AML-193 (cell line): ENCODE measurements around the gene KRT36.

Experiments used
- DNase-seq, 2 experiments: peaks; one replicate each; lab custom pipeline; 2025; lab: John Stamatoyannopoulos, UW

KRT36 gene

DNA sequence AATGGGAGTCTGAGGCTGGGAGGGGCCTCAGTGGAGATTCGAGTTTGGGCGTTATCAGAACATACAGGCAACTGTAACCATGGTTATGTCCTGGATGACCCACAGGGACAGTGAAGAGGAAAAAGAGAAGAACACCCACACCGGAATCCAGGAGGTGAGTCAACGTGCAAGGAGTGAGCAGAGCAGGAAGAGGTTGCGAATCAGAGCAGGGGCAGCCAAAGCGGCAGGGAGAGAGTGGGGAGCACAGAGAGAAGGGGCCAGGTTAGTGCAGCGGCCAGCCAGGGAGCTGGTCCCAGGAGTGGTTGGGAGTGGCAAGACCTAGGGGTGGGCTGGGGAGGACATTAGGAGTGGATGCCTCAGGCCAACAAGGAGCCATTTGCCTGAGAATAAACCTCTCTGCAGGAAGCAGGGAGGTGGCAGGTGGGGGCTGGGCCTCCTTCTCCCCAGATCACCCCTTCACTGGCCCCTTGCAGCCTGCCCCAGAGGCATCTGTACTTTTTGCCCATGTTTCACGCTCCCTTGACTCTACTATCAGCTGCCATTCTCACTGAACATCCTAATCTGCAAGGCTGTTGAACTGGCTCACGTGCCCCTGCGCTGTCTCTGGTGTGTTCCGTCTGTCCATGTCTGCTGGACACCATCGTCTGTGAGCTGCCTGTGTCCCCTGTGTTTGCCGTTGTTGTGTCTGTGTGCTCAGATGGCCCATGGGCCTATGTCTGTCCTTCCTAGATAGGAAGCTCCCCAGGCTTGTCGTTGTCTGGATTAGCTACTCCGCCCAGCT is 10.6 kb upstream of the KRT36 start:
- peak in 1 of 2 experiments; percentile 22 for DNase-seq

- no peak for DNase-seq
Measured at GRCh38 chr17:41499714-41500113, 10.0 kb upstream of the KRT36 start.

DNA sequence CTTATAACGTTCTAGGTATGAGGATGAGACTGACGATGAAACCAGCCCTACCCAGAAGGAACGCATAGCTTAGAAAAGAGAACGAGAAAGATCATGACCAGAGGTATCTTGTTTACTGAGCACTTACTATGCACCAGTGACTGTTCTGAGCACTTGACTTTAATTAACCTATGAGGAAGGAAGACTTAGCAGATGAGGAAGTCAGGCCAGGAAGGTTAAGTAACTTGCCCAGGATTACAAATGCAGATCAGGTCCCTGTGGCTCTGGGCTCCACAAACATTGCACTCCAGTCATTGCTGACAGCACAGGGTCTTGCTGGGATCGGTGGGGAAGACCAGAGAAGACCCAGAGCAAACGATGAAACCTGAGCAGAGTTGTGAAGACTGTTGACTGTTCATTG is 8.6 kb upstream of the KRT36 start:
- DNase-seq, result peak; percentile 97 to 99

DNA sequence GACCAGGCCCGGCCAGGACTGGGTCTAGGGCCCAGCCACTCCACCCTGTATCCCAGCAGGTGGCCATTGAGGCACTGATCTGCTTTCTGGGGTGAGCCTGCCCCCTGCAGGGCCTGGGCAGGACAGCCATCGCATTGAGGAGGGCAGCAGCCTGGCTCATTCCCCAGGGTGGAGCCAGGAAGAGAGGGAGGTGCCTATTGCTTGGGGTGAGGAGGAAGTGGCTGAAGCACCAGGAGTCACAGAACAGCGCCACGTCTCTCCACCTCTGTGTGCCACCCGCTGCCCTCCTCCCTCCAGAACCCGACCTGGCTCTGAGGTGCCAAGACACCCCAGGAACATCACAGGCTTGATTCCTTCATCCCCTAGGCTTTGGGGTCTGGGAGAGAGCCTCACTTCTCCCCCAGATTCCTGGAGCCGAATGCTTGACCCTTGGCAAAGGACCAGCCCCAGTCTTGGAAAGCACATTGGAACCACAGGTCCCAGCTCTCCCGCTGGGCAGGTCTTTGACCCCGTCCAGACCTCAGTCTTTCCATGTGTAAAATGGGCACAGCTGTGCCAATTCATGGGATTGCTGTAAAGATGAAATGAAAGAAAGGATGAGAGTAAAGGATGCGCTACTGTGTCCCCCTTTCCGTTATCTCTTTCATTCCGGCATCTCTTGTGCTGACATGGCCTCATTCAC is 7.2 kb upstream of the KRT36 start:
- DNase-seq, result peak; percentile 96 to 97

- DNase-seq, result no peak
Measured at GRCh38 chr17:41494524-41494923, 4.8 kb upstream of the KRT36 start.

DNA sequence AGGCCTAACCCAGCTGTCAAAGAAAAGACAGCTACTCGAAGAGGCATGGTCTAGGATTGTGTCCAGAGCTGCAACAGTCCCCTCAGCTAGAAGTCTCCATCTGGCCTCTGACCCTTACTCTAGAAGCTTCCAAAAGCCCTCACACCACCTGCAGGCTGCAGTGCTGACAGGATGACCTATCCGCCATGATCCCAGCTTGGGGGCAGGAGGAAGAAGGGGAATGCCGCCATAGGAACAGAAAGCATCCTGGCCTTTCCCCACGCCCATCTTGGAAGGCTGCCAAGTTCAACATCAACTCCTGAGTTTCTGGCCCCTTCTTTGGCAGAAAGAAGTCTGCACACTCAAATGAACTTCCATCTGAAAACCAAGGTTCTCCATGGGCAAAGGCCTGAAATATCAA is 3.1 kb upstream of the KRT36 start:
- DNase-seq, result no peak

- DNase-seq, result no peak
Measured at GRCh38 chr17:41492351-41492750, 2.6 kb upstream of the KRT36 start.

DNA sequence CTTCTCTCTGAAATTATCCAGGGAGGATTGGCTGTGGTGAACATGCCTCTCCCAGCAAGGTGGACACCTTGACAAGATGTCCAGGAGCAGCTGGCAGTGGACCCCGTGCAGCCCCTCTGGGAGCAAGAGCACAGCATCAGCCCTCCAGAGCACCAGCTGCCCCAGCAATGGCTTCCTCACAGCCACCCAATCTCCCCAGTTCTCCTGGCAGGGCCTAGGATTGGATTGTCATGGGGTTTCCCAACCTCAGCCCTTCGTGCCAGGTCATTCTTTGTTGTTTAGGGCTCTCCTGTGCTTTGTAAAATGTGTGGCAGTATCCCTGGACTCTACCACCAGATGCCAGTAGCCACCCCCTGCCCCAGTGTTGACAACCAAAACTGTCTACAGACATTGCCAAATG is 1.8 kb upstream of the KRT36 start:
- DNase-seq, result no peak

DNA sequence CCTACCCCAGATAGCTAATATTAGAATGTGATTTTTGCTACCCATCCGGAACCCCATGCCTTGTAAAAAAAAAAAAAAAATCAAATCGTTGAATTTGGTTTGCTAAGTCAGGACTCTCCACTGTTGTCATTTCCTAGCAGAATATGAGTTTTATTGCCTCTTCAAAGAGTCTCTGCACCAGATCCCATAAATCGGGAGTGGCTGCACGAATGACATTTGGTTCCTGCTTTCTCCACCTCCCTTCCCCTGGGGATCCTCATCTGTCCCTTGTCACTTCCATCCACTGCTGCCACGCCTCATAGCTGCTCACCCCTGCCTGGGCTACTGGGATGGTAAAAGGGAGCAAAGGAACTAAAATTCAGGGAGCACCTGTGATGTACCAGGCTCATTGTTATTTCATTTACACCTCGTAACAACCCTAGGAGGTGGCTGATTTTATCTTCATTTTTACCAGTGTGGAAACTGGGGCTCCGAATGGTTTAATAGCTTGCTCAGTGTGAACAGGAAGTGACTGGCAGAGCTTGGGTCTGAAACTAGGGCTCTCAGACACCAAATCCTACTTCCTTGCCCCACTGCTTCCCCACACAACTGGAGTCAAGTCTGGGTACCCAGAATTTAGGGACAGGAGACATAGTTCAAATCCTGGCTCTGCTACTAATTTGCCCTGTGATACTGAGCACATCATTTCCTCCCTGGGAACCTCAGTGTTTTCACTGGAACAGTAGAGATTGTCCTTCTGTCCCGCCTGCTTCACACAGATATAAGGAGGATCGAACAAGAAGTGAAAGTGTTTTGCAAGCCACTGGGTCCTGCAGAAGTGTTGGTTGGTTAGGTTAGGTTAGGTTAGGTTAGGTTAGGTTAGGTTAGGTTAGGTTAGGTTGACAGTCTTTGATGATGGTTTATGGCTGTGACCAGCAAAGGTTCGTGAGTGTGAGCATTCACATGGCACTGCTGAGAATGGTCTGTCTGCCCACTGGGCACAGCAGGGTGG is 585 bp upstream of the KRT36 start:
- DNase-seq, result no peak

- no peak for DNase-seq
Measured at GRCh38 chr17:41486809-41487530, 2.7 kb downstream of the KRT36 start.

DNA sequence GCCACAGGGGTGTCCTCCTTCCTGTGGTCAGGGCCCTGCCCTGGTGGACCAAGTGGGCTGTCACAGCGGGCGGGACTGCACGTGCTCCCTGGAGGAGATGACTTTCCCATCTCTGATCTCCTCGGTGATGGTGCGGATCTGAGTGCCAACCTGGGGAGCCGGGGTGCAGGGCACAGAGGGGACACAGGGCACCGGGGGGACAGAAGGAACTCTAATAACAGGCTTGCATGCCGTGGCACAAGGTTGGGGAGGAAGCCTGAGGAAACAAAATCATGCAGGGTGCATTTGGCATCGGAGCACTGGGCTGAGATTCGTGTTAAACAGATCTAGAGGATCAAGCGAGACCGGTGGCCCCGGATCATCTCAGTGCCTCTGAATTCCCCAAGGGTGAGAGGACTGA is 3.4 kb downstream of the KRT36 start:
- no peak for DNase-seq

DNA sequence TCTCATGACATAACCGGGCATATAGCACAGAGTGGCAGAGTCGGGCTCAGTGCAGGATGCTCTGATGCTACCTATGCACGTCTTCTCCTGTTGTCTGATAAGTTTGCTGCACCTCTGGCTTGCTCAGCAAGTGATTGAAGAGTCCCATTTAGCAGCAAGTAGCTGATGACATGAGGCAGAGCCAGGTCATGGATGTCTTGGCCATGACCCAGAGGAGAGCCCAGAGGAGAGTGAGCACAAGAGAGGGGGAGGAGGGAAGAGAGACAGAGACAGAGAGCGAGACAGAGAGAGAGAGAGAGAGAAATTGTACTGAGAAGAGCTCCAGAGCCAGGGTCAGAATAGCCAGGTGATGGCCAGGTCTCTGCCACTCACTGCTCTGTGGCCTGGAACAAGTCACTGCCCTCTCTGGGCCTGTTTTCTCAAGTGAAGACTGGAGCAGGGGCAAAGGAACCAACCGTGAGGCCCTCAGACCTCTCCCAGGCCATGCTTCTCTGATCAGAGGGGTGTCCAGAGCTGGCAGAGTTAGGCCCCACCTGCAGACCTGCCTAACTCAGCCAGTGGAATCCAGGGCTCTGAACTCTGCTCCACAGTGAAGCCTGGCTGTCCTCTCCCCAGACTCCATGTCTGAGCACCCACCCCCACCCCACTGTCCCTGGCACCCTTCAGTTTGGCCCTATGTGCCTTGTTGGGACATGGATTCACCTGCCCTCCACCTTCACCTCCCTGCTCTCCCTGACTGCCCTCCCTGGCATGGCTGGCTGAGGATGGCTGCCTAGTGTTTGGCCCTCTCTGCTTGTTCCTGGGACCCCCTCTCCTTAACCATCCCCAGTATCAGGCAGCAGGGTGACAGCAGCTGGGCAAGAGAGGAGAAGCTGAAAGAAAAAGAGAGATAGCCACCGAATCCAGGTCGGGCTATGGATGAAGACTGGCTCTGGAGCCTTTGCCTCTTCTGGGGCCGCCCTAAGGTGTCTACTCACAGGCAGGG is 4.5 kb downstream of the KRT36 start:
- no peak for DNase-seq

GRCh38 chr17:41483991-41484826 is 5.5 kb downstream of the KRT36 start:
- DNase-seq, result no peak

GRCh38 chr17:41483531-41483930 is 6.2 kb downstream of the KRT36 start:
- no peak for DNase-seq

- DNase-seq, result no peak
Measured at GRCh38 chr17:41481036-41481435, 8.7 kb downstream of the KRT36 start, which contains the start of gene KRT35. TSS of gene KRT35 (minus strand) at chr17:41481151. CDS start at chr17:41481097, 54 bp downstream.

DNA sequence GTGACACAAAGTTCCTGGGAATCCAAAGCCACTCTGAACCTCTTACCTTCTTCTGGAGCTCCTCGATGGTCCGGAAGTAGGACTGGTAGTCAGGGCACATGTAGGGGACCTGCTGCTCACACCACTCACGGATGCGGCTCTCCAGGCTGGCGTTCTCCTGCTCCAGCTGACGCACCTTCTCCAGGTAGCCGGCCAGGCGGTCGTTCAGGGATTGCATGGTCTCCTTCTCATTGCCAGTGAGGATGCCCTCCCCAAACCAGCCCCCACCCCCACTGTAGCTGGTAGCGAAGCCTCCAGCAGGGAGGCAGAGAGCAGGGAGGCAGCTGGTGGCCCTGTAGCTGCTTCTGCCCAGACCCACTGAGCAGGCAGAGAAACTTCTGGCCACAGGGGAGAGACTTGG is 9.1 kb downstream of the KRT36 start:
- no peak for DNase-seq

DNA sequence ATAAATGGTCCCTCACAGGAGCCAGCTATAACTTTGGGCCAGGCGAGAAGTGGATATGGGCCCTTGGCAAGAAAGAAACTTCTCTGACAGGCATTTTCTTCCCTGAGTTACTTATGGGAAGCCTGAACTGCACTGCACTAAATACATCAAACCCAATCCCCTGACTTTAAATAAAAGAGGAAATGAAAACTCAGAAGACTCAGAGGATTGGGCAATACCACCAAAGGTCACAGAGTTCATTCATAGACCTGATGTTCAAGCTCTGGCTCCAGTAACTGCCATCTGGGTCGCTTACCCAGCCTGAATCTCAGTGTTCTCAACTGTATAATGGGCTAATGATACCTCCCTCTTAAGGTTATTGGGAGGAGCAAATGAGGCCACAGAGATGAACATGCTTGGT is 9.6 kb downstream of the KRT36 start:
- DNase-seq, result no peak

GRCh38 chr17:41478237-41478636 is 11.5 kb downstream of the KRT36 start:
- DNase-seq, result no peak
